Stomach (tissue), 4 donors: ENCODE data around the gene ANKS1A.

Experiments
- CTCF ChIP-seq, 7 experiments: fragments of 450-650 bp in 4 of 7; fragments of 200-600 bp in 3 of 7; sonication (generic) in 3 of 7; IDR thresholded peaks; one replicate each; pipeline ENCODE4 v1.5.1; 2016 to 2019; ENCODE audit warnings: antibody characterized with exemption in 7 of 7, control low read depth in 2 of 7, mild to moderate bottlenecking in 1 of 7
- POLR2A ChIP-seq, 4 donors: fragments of 450-650 bp; IDR thresholded peaks; one replicate each; pipeline ENCODE4 v1.6.1; 2016; ENCODE audit warnings: antibody characterized with exemption in 4 of 4, control low read depth in 2 of 4, mild to moderate bottlenecking in 1 of 4, moderate library complexity in 1 of 4

- TF ChIP-seq CTCF (IDR thresholded peaks at IDR 0.05) (no peak), POLR2A (IDR thresholded peaks at IDR 0.05) (no peak)
Measured at GRCh38 chr6:35058865-35059522, 169.9 kb downstream of the ANKS1A start.
